ENCODE results near the gene PSMC6.

PSMC6 gene

DNA sequence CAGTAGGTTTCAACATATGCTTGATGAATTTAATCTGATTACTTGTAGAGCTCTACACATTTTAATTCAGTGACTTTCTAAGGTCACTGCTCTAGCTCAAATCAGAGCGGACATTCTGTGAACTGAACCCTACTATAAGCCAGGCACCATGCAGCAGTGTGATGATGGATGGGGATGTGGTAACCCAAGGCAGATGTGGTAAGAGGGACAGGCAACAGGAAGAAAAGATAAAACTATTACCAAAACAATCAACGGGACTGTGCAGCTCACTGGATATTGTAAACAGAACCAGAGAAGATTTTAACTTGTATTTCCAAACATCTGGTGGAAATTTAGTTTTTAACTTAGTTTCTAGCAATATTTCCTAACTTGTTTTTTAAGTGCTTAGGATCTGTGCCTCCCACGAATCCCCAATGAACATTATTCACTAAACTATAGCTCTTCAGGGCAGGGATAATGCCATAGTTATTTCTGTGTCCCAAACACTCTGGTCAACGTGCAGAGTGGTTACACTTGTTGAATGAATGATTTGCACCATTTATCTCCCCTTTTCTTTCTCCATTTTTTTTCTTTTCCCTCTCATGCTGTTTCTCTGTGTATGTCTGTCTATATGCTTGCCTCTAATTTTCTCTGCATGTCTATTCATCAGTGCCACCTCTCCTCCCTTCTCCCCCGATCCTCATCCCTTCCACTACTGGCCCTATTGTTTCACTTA, 14.6 kb upstream of the PSMC6 start:
- no peaks in the 10 kb centered on the region for H3K9me3 ChIP-seq (ENCODE audit: control insufficient read depth, low read length)
- H3K27me3 ChIP-seq (ENCODE audit: control insufficient read depth, insufficient read depth, low read length, poor library complexity, severe bottlenecking) = peaks cover 19% of the 10 kb centered on the region
- no peaks in the 10 kb centered on the region for H3K36me3 ChIP-seq (ENCODE audit: control insufficient read depth, insufficient read depth, low read length)
- no peak overlapping the region for H3K27ac ChIP-seq (ENCODE audit: insufficient read depth, low read depth, low read length, poor library complexity, severe bottlenecking)
- 90 to 96% methylated on average over 4 to 5 of the region's 5 CpGs for WGBS, 2 experiments
- peaks cover 7% of the 10 kb centered on the region for H3K4me1 ChIP-seq (ENCODE audit: control insufficient read depth, insufficient read depth, low read length)
- H3K4me3 ChIP-seq (ENCODE audit: insufficient read depth, low read depth, low read length) = no peak overlapping the region

- no peaks in the 10 kb centered on the region for H3K9me3 ChIP-seq (ENCODE audit: control insufficient read depth, low read length)
- peaks cover 7% of the 10 kb centered on the region for H3K4me1 ChIP-seq (ENCODE audit: control insufficient read depth, insufficient read depth, low read length)
- H3K36me3 ChIP-seq (ENCODE audit: control insufficient read depth, insufficient read depth, low read length) = no peaks in the 10 kb centered on the region
- peaks cover 19% of the 10 kb centered on the region for H3K27me3 ChIP-seq (ENCODE audit: control insufficient read depth, insufficient read depth, low read length, poor library complexity, severe bottlenecking)
- H3K4me3 ChIP-seq (ENCODE audit: insufficient read depth, low read depth, low read length) = no peak overlapping the region
- 83 to 89% methylated on average over 3 of the region's 3 CpGs for WGBS, 2 experiments
- H3K27ac ChIP-seq (ENCODE audit: insufficient read depth, low read depth, low read length, poor library complexity, severe bottlenecking) = no peak overlapping the region
These were observed 14.0 kb upstream of the PSMC6 start for GRCh38 chr14:52693036-52693435.

GRCh38 chr14:52693532-52693931, 13.5 kb upstream of the PSMC6 start:
- no peak overlapping the region for H3K27ac ChIP-seq (ENCODE audit: insufficient read depth, low read depth, low read length, poor library complexity, severe bottlenecking)
- H3K9me3 ChIP-seq (ENCODE audit: control insufficient read depth, low read length) = no peaks in the 10 kb centered on the region
- H3K4me3 ChIP-seq (ENCODE audit: insufficient read depth, low read depth, low read length) = no peak overlapping the region
- 91 to 94% methylated on average over 7 of the region's 7 CpGs for WGBS, 2 experiments
- peaks cover 19% of the 10 kb centered on the region for H3K27me3 ChIP-seq (ENCODE audit: control insufficient read depth, insufficient read depth, low read length, poor library complexity, severe bottlenecking)
- H3K36me3 ChIP-seq (ENCODE audit: control insufficient read depth, insufficient read depth, low read length) = no peaks in the 10 kb centered on the region
- H3K4me1 ChIP-seq (ENCODE audit: control insufficient read depth, insufficient read depth, low read length) = peaks cover 7% of the 10 kb centered on the region

GRCh38 chr14:52694761-52695480, 12.1 kb upstream of the PSMC6 start:
- Histone ChIP-seq H3K36me3 (ENCODE audit: control insufficient read depth, insufficient read depth, low read length) (no peaks in the 10 kb centered on the region), H3K4me1 (ENCODE audit: control insufficient read depth, insufficient read depth, low read length) (peaks cover 7% of the 10 kb centered on the region), H3K27ac (ENCODE audit: insufficient read depth, low read depth, low read length, poor library complexity, severe bottlenecking) (no peak overlapping the region), H3K4me3 (ENCODE audit: insufficient read depth, low read depth, low read length) (peak overlapping the region; percentile 91), H3K9me3 (ENCODE audit: control insufficient read depth, low read length) (no peaks in the 10 kb centered on the region), H3K27me3 (ENCODE audit: control insufficient read depth, insufficient read depth, low read length, poor library complexity, severe bottlenecking) (peaks cover 19% of the 10 kb centered on the region)
- 1% methylated on average over 46 of the region's 46 CpGs for WGBS, 2 experiments

- peak within 1 kb of the TSS; percentile 91 for H3K4me3 ChIP-seq (ENCODE audit: insufficient read depth, low read depth, low read length)
- peak within 1 kb of the TSS; percentile 16 for H3K27ac ChIP-seq (ENCODE audit: insufficient read depth, low read depth, low read length, poor library complexity, severe bottlenecking)
- WGBS, 2 experiments = 0 to 1% methylated on average over 78 of the region's 78 CpGs
These were observed 11.4 kb upstream of the PSMC6 start, which contains the start of gene ERO1A for GRCh38 chr14:52695481-52696091. TSS of gene ERO1A (minus strand) at chr14:52695558. CDS start at chr14:52695481, 77 bp downstream.

DNA sequence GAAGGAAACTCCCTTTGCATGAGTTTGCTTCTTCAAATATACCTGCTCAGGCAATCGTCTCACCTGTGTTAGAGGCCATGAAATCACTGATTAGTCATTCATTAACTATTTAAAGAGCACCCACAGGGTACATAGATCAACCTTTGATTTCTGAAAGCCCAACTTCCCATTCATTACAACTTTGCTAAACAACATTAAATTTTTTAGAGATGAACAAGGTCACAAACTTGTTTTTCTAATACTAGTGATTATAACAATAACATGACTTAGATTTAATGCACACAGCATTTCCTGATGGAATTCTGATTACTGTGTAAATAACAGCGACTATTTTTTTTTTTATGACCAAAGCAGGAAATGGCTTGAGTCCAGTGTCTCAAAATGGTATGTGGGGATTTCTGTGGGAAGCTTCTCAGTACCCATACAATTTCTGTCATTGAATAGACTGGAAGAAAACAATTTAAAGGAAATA, 6.3 kb upstream of the PSMC6 start:
- no peaks in the 10 kb centered on the region for H3K27me3 ChIP-seq (ENCODE audit: control insufficient read depth, insufficient read depth, low read length, poor library complexity, severe bottlenecking)
- WGBS, 2 experiments = 76 to 87% methylated on average over 2 of the region's 2 CpGs
- H3K36me3 ChIP-seq (ENCODE audit: control insufficient read depth, insufficient read depth, low read length) = no peaks in the 10 kb centered on the region
- H3K27ac ChIP-seq (ENCODE audit: insufficient read depth, low read depth, low read length, poor library complexity, severe bottlenecking) = no peak overlapping the region
- no peak overlapping the region for H3K4me3 ChIP-seq (ENCODE audit: insufficient read depth, low read depth, low read length)
- H3K9me3 ChIP-seq (ENCODE audit: control insufficient read depth, low read length) = no peaks in the 10 kb centered on the region
- no peaks in the 10 kb centered on the region for H3K4me1 ChIP-seq (ENCODE audit: control insufficient read depth, insufficient read depth, low read length)

More at GRCh38 chr14:52695481-52696091, 11.4 kb upstream of the PSMC6 start, which contains the start of gene ERO1A:
- Histone ChIP-seq H3K36me3 (ENCODE audit: control insufficient read depth, insufficient read depth, low read length) (no peaks in the 10 kb centered on the region), H3K9me3 (ENCODE audit: control insufficient read depth, low read length) (no peaks in the 10 kb centered on the region), H3K4me1 (ENCODE audit: control insufficient read depth, insufficient read depth, low read length) (peaks cover 7% of the 10 kb centered on the region), H3K27me3 (ENCODE audit: control insufficient read depth, insufficient read depth, low read length, poor library complexity, severe bottlenecking) (peaks cover 19% of the 10 kb centered on the region)

- Histone ChIP-seq H3K27ac (ENCODE audit: insufficient read depth, low read depth, low read length, poor library complexity, severe bottlenecking) (no peak overlapping the region), H3K4me1 (ENCODE audit: control insufficient read depth, insufficient read depth, low read length) (no peaks in the 10 kb centered on the region)
- 86 to 87% methylated on average over 3 of the region's 3 CpGs for WGBS, 2 experiments
These were observed 5.8 kb upstream of the PSMC6 start for GRCh38 chr14:52701223-52701622.

DNA sequence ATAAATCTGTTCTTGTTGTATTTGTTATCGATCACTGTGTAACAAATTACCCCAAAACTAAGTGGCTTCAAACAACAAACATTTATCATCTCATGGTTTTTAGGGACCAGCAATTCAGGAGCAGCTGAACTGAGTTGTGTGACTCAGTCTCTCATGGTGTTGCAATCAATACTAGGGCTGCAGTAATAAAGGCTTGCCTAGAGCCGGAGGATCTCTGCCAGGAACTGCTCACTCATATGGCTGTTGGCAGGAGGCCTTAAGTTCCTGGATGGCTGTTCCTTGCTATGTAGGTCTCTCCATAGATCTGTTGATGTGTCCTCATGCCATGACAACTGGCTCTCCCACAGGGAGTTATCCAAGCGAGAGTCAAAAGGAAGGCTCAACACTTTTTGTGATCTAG, 3.8 kb upstream of the PSMC6 start:
- 89 to 96% methylated on average over 3 of the region's 3 CpGs for WGBS, 2 experiments
- H3K36me3 ChIP-seq (ENCODE audit: control insufficient read depth, insufficient read depth, low read length) = no peaks in the 10 kb centered on the region
- H3K27me3 ChIP-seq (ENCODE audit: control insufficient read depth, insufficient read depth, low read length, poor library complexity, severe bottlenecking) = no peaks in the 10 kb centered on the region
- no peaks in the 10 kb centered on the region for H3K9me3 ChIP-seq (ENCODE audit: control insufficient read depth, low read length)
- no peak overlapping the region for H3K27ac ChIP-seq (ENCODE audit: insufficient read depth, low read depth, low read length, poor library complexity, severe bottlenecking)
- H3K4me1 ChIP-seq (ENCODE audit: control insufficient read depth, insufficient read depth, low read length) = peaks cover 3% of the 10 kb centered on the region
- no peak overlapping the region for H3K4me3 ChIP-seq (ENCODE audit: insufficient read depth, low read depth, low read length)

More at GRCh38 chr14:52701223-52701622, 5.8 kb upstream of the PSMC6 start:
- H3K27me3 ChIP-seq (ENCODE audit: control insufficient read depth, insufficient read depth, low read length, poor library complexity, severe bottlenecking) = no peaks in the 10 kb centered on the region
- no peaks in the 10 kb centered on the region for H3K9me3 ChIP-seq (ENCODE audit: control insufficient read depth, low read length)
- H3K4me3 ChIP-seq (ENCODE audit: insufficient read depth, low read depth, low read length) = no peak overlapping the region
- no peaks in the 10 kb centered on the region for H3K36me3 ChIP-seq (ENCODE audit: control insufficient read depth, insufficient read depth, low read length)

GRCh38 chr14:52703664-52704063, 3.3 kb upstream of the PSMC6 start:
- no peaks in the 10 kb centered on the region for H3K9me3 ChIP-seq (ENCODE audit: control insufficient read depth, low read length)
- no peak overlapping the region for H3K4me3 ChIP-seq (ENCODE audit: insufficient read depth, low read depth, low read length)
- 65 to 74% methylated on average over 2 of the region's 2 CpGs for WGBS, 2 experiments
- no peaks in the 10 kb centered on the region for H3K27me3 ChIP-seq (ENCODE audit: control insufficient read depth, insufficient read depth, low read length, poor library complexity, severe bottlenecking)
- no peaks in the 10 kb centered on the region for H3K36me3 ChIP-seq (ENCODE audit: control insufficient read depth, insufficient read depth, low read length)
- no peak overlapping the region for H3K27ac ChIP-seq (ENCODE audit: insufficient read depth, low read depth, low read length, poor library complexity, severe bottlenecking)
- H3K4me1 ChIP-seq (ENCODE audit: control insufficient read depth, insufficient read depth, low read length) = peaks cover 7% of the 10 kb centered on the region

DNA sequence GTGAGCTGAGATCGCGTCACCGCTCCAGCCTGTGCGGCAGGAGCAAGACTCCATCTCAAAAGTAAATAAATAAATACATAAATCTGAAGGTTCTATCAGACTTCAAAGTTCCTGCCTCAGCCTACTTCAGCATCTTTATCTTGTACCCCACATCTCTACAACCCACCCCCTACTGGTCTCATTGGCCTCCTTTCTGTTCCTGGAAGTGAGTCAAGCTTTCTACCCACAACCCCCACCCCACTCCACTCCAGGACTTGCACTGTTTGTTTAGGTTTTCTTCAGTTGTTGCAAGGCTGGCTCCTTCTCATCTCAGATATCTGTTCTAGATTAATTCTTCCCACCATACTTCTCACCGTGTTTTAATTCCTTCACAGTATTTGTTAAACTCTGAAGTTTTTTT, 714 bp upstream of the PSMC6 start:
- 91 to 100% methylated on average over 4 to 5 of the region's 5 CpGs for WGBS, 2 experiments
- H3K27ac ChIP-seq (ENCODE audit: insufficient read depth, low read depth, low read length, poor library complexity, severe bottlenecking) = no peak overlapping the region
- peak overlapping the region; percentile 72 for H3K4me3 ChIP-seq (ENCODE audit: insufficient read depth, low read depth, low read length)

More for the DNA sequence above, 714 bp upstream of the PSMC6 start:
- peaks cover 11% of the 10 kb centered on the region for H3K36me3 ChIP-seq (ENCODE audit: control insufficient read depth, insufficient read depth, low read length)
- no peaks in the 10 kb centered on the region for H3K27me3 ChIP-seq (ENCODE audit: control insufficient read depth, insufficient read depth, low read length, poor library complexity, severe bottlenecking)
- peaks cover 7% of the 10 kb centered on the region for H3K4me1 ChIP-seq (ENCODE audit: control insufficient read depth, insufficient read depth, low read length)
- no peaks in the 10 kb centered on the region for H3K9me3 ChIP-seq (ENCODE audit: control insufficient read depth, low read length)

All from ectodermal cell (in vitro differentiated cells).